HG02642 (cell line): ENCODE data around the gene PCSK2.
"Not testable (repeated sequence)": the region's sequence is repeated elsewhere in the genome, so short reads cannot be mapped to it uniquely, and the experiment has no call there.

Source experiments
- ATAC-seq: cut with Tn5 transposase; IDR thresholded peaks from one replicate; pipeline ENCODE4 v1.9.1; 2021; ENCODE audit warnings: mild to moderate bottlenecking; ENCODE audit not compliant: unreplicated experiment, poor library complexity

Gene PCSK2, protein sequence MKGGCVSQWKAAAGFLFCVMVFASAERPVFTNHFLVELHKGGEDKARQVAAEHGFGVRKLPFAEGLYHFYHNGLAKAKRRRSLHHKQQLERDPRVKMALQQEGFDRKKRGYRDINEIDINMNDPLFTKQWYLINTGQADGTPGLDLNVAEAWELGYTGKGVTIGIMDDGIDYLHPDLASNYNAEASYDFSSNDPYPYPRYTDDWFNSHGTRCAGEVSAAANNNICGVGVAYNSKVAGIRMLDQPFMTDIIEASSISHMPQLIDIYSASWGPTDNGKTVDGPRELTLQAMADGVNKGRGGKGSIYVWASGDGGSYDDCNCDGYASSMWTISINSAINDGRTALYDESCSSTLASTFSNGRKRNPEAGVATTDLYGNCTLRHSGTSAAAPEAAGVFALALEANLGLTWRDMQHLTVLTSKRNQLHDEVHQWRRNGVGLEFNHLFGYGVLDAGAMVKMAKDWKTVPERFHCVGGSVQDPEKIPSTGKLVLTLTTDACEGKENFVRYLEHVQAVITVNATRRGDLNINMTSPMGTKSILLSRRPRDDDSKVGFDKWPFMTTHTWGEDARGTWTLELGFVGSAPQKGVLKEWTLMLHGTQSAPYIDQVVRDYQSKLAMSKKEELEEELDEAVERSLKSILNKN

DNA sequence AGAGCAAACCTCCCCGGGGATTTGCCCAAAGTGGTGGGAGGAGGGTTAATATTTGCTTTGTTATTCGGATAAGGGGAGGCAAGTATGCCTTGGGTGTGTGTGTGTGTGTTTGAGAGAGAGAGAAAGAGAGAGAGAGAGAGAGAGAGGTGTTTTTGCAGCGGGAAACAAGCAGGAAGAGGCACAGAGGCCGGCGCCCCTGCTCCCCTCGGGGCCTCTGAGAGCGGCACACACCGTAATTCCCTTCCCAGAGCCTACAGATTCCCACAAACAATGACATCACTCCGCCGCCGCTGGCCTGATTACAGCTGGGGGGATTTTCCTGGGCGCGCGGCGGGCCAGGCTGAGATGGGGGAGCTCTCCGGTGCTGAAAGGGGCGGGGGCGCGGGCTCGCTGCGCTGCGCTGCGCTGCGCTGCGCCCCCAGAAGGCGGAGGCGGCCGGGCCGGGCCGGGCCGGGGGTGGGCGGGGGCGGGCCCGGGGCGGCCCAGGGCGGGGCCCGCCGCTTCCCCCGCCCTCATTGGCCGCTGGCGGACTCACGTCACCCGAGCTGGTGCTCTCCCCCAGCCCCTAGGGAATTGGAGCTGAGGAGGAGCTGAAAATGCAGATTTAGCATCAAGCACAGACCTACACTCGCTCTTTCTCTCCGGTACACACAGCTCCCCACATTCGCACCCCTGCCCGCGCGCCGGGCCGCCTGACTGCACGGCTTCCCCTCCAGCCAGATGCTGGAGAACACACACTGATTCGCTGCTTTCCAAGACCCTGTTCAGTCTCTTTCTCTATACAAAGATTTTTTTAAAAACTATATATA lies at the start of gene PCSK2:
PCSK2 (plus strand) TSS at position 631 of the 809 bp plus-strand sequence. CDS start 266 bp downstream, outside the sequence.
- no peak for ATAC-seq

DNA sequence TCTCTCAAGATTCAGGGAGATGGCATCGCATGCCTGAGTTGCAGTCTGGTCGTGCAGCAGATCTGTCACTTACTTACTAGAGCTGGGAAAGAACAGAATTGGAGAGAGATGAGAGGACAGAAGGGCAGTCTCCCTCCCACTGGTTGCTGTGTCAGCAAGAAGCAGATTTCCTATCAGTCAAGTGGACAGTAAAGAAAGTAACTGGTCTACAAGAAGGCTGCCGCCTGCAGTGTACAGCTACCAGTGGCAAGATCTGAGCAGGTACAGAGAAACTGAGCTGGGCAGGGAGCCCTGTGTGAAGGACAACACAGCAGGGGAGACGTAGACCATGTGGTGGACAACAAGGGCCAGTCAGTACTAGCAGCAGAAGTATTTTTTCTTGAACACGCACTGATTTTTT lies 49.5 kb upstream of the PCSK2 start:
- ATAC-seq: no peak

DNA sequence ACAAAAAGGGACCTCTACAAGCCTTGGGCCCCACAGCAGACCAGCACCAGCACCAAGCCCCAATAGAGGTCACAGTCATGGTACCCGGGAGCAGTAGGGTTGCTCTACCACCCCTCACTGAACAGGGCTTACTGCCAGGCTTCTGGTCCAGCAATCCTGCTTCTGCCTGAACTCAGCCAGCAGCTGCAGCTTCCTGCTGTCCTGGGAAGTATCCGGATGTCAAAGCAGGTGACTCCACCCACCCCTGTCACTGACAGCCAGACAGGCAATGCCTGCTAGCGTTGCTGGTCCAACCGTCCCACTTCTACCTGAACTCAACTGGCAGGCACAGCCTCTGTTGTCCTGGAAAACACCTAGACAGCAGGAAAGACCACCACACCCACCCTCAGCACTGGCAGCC lies 47.0 kb upstream of the PCSK2 start:
- no peak for ATAC-seq

DNA sequence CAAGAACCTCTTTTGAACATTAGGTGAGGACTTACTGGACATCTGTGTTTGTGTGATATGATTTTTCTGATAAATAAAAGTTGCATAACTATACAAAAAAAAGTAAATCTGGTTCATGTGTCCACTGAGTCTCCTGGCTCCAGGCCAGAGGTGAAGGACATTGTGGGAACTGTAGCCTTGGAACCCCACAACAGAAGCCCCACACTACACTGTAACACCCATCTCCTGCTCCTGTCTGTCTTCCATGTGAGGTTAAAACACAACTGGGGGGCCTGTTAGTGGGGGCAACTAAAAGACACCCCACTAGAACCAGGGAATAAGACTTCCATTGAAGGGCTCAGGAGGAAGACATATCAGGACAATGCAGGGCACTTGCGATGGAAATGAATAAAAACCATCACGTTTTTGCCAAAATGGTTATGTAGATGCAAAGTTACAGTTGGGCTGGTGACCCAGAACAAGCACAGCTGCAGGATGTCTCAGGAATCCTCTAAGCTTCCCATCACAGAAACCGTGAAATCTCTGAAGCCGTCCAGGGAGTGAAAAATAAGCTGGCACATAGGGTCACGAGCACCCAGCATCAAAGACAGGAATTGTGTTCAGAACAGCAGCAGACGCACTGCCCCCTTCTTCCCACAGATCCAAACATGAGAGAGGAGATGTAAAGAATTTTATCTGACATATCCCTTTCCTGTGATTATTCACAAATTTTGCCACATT lies 36.7 kb upstream of the PCSK2 start:
- no peak for ATAC-seq

DNA sequence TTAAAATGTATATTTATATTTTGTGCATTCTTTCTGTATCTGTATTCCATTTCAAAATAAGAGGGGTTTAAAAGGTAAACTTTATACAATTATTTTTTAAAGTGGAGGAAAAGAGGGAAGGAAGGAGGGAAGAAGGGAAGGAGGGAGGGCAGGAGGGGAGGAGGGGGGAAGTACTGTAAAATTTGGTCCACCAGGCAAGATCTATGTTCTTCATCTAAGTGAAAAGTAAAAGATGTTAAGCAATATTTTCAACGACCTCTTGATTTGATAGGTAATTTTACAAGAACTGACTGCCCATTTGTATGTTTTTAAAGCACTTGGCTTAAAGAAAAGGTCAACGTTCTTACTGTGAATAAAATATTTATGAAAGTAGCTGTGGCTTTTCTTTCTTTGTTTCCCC lies 29.8 kb upstream of the PCSK2 start:
- ATAC-seq: no peak

DNA sequence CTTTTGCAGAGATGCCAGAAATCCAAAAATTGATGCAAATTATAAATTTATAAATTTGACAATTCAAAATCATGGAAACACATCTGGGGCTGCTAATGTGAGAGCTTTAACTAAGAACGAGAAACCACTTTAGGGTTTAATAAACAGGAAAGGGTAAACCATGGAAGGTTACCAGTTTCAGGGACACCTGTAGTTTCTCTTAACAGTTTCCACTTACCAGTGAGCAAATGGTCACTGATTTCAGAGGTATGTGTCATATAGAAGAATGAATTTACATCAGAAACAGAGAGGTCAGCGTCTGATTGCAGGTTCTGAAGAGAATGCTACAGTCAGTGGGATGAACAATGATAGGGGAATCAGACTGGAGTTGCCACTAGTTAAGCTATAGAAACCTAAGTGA lies 24.8 kb upstream of the PCSK2 start:
- ATAC-seq: no peak

DNA sequence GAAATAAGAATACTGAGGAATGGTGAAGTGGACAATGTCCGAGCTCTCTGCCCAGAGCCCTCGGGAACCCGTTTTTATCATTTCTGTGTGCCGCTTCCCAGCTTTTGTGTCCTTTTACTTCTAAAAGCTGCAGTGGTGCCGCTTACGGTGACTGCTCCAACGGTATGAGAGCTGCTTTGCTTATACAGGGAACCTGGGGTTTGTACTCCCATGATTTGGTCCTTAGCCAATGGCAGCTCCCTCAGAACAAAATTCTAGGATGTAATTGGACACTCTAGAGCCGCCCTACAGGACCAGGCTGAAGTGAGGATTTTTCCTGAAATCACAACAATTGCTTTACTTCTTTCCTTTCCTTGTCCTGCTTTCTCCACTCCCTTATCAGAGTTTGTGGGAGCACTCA lies 24.2 kb upstream of the PCSK2 start:
- ATAC-seq: no peak

DNA sequence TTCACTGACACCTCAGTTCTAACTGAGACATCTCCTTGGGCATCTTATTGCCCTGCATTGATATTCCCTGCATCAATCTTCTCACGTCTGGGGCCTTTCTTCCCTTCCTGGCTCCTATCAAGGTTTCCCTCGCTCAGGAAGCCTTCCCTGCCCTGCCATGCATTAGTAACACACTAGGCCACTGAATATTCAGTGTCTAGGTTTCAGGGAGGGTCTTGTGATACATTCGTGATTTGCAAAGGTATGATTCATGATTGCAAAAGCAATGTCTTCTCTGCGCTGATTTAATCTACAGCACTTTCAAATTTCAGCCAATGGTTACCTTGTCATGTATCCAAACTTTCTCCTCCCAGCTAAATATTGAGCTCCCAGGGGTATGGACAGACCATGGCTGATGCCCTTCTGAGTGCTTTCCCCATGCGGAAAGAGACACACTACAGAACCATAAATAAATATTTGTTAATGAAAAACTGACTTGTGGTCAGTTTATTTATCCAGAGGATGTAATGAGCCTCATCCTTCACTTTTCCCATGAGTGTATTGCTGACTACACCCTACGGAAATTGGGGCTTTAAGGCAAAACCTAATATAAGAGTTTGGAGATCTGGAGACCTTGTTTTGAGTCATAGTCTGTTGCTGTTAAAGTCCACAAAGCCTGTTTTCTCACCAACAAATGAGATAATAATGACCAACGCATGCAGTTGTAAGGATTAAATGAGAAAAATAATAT lies 21.6 kb upstream of the PCSK2 start:
- ATAC-seq: no peak

DNA sequence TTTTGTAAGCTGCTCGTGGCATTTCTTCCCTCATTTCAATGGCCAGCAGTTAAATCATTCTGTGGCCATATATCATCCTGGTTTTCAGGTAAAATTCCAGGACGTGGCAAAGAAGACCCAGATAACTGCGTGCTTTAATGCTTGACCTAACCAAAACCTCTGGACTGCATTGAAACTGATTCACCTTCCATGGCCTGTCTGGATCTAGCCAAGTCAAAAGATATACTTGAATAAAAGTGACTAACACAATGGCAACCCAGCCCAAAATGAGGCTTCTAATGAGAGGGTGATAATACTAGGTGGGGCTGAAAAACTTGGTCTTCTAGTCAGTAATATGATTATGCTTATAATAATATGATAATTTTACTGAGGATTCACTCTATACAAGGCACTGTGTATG lies 16.5 kb upstream of the PCSK2 start:
- ATAC-seq: no peak

DNA sequence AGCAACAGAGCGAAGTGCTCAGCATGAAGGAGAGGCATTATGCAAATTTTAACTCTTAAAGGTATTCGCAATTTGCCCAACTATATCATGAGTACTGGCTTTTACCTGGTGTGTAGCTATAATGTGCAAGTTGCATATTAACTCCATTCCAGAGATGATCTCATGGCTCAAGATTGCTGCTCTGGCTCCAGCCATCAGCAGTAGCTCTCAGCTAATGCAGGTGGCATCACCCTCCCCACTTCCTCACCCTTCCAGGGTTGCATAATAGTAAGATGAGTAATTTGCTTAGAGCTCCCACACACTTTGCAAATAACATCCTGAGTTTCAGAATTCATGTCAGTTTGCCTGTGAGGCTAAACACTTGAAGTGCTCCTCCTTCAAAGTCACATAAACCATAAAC lies 15.9 kb upstream of the PCSK2 start:
- ATAC-seq: no peak

DNA sequence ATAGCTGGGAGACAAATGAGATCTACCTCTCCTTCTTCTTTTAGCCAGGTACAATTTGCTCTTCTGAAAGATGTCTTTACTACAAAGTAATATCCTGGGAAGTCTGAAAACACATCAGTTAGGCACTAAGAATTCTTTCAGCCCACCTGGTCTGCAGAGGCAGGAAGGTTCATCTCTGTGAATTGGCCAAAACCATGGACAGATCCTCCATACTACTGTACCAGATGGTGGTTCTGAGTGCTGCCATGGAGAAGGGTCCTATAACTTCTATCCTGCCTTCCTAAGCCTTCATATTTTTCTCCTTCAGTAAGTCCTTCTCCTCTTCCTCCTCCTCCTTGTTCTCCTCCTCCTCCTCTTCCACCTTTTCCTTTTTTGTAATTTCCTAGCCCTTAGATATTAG lies 11.7 kb upstream of the PCSK2 start:
- no peak for ATAC-seq

DNA sequence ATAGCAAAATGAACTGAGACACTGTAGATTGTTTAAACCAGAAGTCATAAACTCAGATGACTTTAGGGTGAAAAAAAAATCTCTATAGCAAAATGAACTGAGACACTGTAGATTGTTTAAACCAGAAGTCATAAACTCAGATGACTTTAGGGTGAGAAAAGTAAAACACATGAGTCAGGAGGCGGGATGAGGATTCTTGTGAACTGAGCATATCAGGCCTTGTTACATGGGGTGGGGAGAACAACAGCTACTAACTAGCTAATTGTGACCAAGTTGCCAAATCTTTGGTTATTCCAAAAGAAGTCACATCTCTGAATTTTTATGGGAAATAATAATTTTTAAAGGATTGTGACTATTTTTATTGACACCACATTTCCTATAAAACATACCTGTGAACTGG lies 7.0 kb upstream of the PCSK2 start:
- ATAC-seq: not testable (repeated sequence)

DNA sequence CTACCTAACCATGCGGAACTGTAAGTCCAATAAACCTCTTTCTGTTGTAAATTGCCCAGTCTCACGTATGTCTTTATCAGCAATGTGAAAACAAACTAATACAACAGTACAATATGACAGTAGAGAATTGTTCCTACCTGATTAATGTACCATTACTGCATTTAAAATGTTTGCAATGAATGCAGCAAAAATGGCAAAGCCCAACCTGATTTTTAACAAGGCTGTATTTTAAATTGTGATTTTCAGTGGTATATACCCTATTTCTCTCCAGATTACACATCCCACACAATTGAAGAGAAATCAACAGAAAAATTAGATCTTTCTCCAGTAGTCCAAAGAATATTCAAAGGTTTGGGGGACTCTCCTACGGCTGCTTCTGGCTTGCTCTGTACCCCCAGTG lies 3.3 kb upstream of the PCSK2 start:
- ATAC-seq: no peak

DNA sequence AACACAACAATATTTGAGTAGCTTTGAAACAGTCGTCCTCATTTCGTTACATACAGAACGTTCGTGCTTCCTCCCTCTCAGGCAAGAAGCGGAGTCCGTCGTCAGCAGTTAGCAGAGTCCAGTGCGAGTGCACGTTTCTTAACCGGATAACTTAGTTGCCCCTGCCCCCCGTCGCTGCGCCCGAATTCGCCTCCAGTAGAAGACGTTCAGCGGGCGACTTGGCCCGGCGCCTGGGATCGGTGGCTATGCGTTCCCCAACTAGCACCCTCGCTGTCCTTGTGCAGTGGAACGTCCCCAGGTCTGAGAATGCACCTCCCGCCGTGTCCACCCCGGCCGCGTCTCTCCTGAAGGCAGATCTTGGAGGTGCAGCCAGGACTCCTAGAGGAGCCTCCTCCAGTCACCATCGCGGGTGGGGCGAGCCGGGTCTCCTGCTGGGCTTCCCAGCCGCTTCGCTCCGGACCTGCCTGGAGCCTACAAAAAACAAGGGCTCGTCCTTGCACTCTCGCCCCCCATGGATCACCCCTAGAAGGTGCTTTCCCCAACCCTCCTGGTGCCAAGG lies 910 bp upstream of the PCSK2 start:
- no peak for ATAC-seq

DNA sequence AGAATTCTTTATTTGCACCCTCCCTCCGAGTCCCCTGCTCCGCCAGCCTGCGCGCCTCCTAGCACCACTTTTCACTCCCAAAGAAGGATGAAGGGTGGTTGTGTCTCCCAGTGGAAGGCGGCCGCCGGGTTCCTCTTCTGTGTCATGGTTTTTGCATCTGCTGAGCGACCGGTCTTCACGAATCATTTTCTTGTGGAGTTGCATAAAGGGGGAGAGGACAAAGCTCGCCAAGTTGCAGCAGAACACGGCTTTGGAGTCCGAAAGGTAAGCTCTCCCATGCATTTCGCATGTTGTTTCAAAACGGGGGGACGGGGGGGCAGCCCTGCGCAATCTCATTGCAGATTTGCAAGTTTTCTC lies 357 bp downstream of the PCSK2 start:
- ATAC-seq: no peak

DNA sequence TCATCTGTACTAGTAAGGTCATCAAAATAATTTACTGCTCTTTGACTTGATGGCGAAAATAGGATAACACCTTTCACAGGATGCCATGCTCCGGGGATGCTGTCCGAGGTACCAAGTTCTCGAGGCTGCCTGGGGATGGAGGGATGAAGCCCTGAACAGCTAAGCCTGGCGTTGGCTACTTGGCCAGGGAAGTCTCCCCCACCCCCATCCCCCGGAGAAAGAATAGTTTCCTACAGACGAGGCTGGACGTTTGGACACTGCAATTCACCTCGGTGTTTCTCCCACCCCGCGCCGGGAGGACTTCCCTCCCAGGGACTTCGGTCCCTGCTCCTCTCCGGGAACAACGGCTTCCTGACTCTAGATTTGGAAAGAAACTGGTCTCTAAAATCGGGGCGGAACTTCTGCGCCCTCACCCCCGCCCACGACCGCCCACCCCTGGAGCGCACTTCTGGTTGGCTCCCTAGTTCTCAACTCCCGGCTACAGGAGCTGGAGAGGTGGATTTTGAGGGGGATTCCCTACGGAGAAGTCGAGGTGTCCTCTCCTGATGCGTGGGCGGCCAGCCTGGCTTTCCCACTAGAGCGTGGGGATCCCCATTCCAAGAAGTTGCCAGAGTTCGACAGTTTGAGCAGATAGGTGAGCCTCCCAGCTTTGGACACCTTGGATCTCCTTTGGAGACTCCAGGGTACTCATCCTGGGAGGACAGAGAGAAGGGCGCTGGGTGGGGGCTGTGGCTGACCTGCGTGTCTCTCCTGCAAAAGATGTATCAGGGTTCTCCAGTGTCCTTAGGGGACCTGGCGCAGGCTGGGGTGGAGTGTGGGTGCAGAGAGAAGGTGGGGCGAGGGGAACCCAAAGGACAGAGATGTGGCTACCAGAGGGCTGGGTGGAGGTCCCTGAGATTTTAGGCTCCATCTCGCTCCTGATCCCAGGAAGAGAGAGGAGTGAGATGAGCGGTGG lies 1.1 kb downstream of the PCSK2 start:
- ATAC-seq: no peak

DNA sequence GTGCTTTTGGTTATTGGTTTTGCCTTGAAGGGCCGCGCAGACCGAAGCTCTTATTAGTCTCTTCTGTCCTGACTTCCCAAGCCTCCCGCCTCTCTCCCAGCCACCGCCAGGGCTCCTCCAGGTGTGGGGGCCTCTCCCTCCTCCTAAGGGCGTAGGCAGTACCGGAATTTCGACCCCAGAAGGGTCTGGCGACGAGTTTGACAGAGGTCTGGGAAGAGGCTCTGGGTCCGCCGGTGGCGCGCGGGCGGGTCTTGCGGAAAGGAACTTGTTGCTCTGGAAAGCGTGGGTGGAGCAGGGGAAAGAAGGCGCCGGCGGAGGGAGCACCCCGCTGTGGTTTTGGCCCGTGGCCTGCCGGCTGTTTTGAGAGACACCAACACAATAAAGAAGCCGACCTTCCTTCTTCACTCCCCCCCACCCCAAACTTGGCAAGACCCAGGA lies 1.8 kb downstream of the PCSK2 start:
- no peak for ATAC-seq

DNA sequence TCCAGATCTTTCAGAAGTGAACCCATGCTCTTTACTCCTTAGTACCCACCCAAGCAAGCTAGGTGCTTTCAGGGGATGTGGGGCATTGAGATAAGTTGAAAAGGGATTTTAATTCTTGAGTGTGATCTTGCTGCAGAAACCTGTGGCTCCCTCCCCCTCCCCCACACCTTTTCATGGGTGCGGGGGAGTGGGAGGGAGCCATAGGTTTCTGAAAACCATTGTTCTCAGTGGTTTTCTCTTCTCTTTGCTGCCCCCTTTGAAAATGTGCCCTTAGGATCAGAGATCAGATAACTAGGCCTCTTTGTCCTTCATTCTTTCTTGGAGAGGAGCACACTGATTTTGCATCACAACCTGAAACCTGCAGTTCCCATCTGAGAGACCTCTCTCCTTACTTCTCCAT lies 2.4 kb downstream of the PCSK2 start:
- no peak for ATAC-seq

DNA sequence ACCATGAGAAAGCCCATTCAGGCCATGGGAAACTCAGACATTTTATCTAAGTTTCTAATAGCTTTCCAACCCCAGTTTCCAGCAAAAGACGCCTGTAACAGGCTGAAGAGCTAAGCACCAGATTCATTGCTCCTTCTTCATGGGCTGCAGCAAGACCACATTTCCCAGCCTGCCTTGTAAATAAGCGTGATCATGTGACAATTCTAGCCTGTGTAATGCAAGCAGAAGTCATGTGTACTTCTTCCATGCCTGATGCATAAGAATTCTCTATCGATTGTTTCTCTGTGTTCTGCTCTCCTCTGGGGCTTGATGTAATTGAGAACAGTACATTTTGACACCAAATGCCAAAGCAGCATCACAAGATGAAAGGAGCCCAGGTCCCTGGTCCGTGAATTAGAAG lies 6.8 kb downstream of the PCSK2 start:
- ATAC-seq: no peak
